Left lung (tissue), 10 donors: ENCODE results near the gene LSM4. TPM values are rescaled to one million over a fixed set of nuclear protein-coding genes. Genes with fewer than 3 reads are reported as not detected.
A peak's percentile ranks its signal among the peaks of the same experiment; 100 is the strongest.

ENCODE experiments used
- ATAC-seq: fragments of 200-7000 bp; cut with Tn5 transposase; one replicate; pipeline ENCODE4 v1.9.1; 2020; ENCODE audit warnings: moderate library complexity
- DNase-seq, 4 donors: peaks; one replicate each; pipeline ENCODE4 v3.0.0-alpha.2; 2013 to 2020
- H3K27ac ChIP-seq, 2 donors: fragments of 200-600 bp; sonication (generic) in 1 of 2; one replicate each; pipeline versions ENCODE4 v1.5.0 to v1.8.0; 2020 to 2021
- H3K27me3 ChIP-seq, 2 donors: fragments of 200-600 bp; sonication (generic) in 1 of 2; one replicate each; pipeline versions ENCODE4 v1.5.0 to v1.8.0; 2020 to 2021
- H3K36me3 ChIP-seq, 2 donors: fragments of 200-600 bp; sonication (generic) in 1 of 2; one replicate each; pipeline versions ENCODE4 v1.5.0 to v1.8.0; 2020 to 2021
- H3K4me1 ChIP-seq, 2 donors: fragments of 200-600 bp; one replicate each; pipeline ENCODE4 v1.8.0; 2021
- H3K4me3 ChIP-seq, 2 donors: fragments of 200-600 bp; sonication (generic) in 1 of 2; one replicate each; pipeline versions ENCODE4 v1.5.0 to v1.8.0; 2020 to 2021; ENCODE audit warnings: mild to moderate bottlenecking in 1 of 2
- H3K9me3 ChIP-seq, 2 donors: fragments of 200-600 bp; sonication (generic) in 1 of 2; one replicate each; pipeline versions ENCODE4 v1.5.0 to v1.8.0; 2020 to 2021
- intact Hi-C, 2 donors: fragments of 100-400 bp; cut with DNase I; formaldehyde crosslinking; loops; one replicate each; pipeline versions ENCODE4 v1.11.2 to v1.14.2; 2022
- polyA plus RNA-seq, 6 donors: library from polyadenylated mRNA; unstranded; fragments of 120-200 nt; gene quantifications; one replicate each; pipeline ENCODE4 v1.2.1, GENCODE V29; 2013; ENCODE audit not compliant: insufficient read length in 6 of 6
- total RNA-seq, 2 donors: library from RNA; stranded (reverse); fragmentation: NEBNext Ultra II Directional; extraction: Animal tissue kit (Norgen Biotek cat#: 25700); gene quantifications; one replicate each; pipeline ENCODE4 v1.2.1, GENCODE V29; 2021
- TF ChIP-seq, protein P1 (sequence below), 2 donors: fragments of 200-600 bp; sonication (generic) in 1 of 2; IDR thresholded peaks; one replicate each; pipeline versions ENCODE4 v1.5.0 to v1.8.0; 2021; ENCODE audit warnings: antibody characterized with exemption in 2 of 2
- donor health status: DM: no; HTN: yes; CAD: no.
- donor health status: DM: no; HTN: no; CAD: no.

The LSM4 gene
- total and polyA plus RNA-seq, 8 donors: 72.7 to 121 (median 84.8) TPM

DNA sequence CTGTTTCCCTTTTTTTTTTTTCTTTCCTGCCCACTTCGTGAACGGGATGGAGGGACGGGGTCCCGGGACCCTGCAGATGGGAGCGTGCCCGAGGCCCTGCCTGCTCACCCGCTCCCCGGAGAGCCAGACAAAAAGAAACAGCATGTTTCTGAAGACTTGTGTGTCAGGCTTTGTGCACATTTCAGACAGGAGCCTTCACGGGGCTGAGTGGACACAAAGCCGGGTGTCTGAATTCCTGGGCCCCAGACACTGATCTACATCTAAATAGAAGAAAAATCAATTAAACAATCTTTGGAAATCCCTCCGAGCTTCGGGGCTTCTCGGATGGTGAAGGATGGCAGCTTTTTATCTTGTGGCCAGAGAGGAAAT, 21.7 kb upstream of the LSM4 start:
- Histone ChIP-seq H3K4me1 (peaks cover 6 to 28% of the 10 kb centered on the region in 2 donors), H3K36me3 (peaks cover 0 to 21% of the 10 kb centered on the region in 2 donors), H3K27me3 (no peaks in the 10 kb centered on the region), H3K9me3 (no peaks in the 10 kb centered on the region), H3K27ac (no peak overlapping the region), H3K4me3 (no peak overlapping the region)
- DNase-seq (no peak), ATAC-seq (no peak)
- intact Hi-C loops: loop anchor here in 1 of 2 donors (10.0 kb wide), 1 partner anchor 60 kb away; no protein-coding TSS in a partner anchor
- TF ChIP-seq, protein P1, sequence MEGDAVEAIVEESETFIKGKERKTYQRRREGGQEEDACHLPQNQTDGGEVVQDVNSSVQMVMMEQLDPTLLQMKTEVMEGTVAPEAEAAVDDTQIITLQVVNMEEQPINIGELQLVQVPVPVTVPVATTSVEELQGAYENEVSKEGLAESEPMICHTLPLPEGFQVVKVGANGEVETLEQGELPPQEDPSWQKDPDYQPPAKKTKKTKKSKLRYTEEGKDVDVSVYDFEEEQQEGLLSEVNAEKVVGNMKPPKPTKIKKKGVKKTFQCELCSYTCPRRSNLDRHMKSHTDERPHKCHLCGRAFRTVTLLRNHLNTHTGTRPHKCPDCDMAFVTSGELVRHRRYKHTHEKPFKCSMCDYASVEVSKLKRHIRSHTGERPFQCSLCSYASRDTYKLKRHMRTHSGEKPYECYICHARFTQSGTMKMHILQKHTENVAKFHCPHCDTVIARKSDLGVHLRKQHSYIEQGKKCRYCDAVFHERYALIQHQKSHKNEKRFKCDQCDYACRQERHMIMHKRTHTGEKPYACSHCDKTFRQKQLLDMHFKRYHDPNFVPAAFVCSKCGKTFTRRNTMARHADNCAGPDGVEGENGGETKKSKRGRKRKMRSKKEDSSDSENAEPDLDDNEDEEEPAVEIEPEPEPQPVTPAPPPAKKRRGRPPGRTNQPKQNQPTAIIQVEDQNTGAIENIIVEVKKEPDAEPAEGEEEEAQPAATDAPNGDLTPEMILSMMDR (IDR thresholded peaks at IDR 0.05): no peak

DNA sequence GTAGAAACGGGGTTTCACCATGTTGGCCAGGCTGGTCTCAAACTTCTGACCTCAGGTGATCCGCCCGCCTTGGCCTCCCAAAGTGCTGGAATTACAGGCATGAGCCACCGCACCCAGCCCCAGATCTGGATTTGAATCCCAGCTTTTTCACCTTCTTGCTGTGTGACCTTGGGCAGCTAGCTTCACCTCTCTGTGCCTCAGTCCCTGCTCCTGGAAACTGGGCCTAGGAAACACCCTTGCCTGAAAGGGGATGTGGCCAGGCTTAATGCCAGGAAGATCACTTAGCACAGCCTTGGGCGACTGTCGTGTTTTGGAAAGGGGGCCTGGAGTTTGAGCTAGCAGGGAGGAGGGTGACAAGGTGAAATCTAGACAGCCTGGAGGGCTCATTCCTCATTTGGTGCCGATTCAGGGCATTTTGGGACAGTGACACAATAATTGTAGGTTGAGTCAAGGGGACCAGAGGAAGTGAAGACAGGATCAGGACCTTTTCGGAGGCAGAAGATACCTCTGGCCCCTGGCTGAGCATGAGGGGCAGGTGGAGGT, 19.3 kb upstream of the LSM4 start:
- intact Hi-C loops: loop anchor here in 1 of 2 donors (10.0 kb wide), 1 partner anchor 63 kb away; no protein-coding TSS in a partner anchor
- H3K4me3 ChIP-seq: no peak overlapping the region
- H3K4me1 ChIP-seq: peaks cover 6 to 29% of the 10 kb centered on the region in 2 donors
- DNase-seq (no peak), ATAC-seq (no peak)
- H3K9me3 ChIP-seq: no peaks in the 10 kb centered on the region
- peaks cover 0 to 21% of the 10 kb centered on the region in 2 donors for H3K36me3 ChIP-seq
- H3K27me3 ChIP-seq: no peaks in the 10 kb centered on the region
- no peak overlapping the region for H3K27ac ChIP-seq
- TF ChIP-seq, protein P1 (IDR thresholded peaks at IDR 0.05): no peak

DNA sequence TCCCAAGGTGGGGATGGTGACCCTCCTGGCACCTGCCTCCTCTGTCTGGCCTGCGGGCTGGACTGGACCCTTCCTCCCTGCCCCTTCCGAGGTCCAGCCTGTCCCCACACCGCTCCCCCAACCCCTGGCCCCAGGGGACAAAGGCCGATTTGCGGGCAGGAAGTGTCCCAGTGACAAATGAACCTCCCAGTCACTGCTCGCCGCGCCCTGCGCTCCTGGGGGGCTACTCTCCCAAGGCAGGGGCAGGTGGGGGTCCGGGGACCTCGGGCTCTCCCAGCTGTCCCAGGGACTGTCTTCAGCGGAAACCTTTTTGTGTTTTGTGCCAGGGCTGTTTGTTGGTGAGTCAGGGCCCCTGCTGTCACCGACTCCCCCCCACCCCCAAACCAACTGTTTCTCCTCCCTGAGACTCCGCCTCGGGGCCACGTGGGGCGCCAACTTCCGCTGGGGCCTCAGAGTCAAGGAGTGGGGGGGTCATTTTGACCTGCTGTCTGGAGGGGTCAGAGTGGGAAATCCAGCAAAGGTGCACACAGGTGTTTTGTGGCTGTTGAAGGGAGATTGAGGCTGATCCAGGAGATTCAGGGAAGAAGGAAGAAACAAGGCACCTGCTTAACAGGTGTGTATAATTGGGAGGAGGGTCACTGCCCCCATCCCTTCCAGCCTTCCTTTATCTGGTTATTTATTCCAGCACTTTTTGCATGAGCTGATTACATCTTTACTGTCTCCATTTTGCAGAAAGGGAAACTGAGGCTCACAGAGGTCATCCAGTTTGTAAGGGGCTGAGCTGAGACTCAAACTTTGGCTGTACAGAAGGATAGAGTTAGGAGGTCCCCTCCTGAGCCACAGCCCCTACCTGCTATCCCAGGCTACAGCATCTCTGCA, 18.4 kb upstream of the LSM4 start:
- intact Hi-C loops: loop anchor here in 1 of 2 donors (10.0 kb wide), 1 partner anchor 64 kb away; no protein-coding TSS in a partner anchor
- Histone ChIP-seq H3K27ac (peak overlapping the region; percentile 60 to 81), H3K9me3 (no peaks in the 10 kb centered on the region), H3K4me1 (peaks cover 6 to 29% of the 10 kb centered on the region in 2 donors), H3K27me3 (no peaks in the 10 kb centered on the region), H3K4me3 (peak overlapping the region; percentile 91 to 96), H3K36me3 (peaks cover 0 to 21% of the 10 kb centered on the region in 2 donors)
- peak in 3 of 4 donors; percentile 44 to 92 (median 74) for DNase-seq
- ATAC-seq: peak; percentile 72
- TF ChIP-seq, protein P1 (IDR thresholded peaks at IDR 0.05): no peak

DNA sequence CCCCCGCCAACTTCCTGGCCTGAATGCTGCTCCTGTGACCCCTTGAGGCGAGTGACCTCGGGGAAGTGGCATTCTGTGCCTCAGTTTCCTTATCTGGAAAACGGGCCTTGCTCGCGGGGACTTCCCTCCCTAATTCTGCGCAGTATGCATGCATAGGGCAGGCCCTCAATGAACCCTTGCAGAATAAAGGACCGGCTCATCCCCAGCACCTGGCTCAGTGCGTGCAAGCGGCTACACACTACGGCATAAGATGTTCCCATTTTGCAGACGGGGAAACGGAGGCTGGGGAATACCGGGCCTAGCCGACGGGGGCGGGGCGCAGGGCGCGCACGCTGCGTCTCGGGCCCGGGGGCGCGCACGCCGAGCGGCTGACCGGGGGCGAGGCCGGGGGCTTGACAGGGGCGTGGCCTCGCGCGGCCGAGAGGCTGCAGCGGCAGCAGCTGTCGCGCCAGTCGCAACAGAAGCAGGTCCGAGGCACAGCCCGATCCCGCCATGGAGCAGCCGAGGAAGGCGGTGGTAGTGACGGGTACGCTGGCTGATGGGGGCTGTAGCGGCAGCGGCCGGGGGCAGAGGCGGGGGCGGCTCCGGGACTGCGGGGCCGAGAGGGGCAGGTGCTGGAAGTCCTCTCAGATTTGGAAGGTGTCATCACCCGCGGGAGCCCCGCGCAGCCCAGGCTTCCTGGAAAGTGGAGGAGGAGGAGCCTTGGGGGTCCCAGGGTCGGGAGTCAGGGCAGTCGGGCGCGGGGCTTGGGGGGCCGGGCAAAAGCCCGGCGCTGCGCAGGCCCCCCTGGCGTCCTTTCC, 17.5 kb upstream of the LSM4 start, which contains the start of gene PGPEP1:
Gene PGPEP1 (plus strand): TSS at position 409 of the 800 bp plus-strand sequence. CDS start 84 bp downstream, at position 493.
- Histone ChIP-seq H3K4me3 (peak within 1 kb of the TSS; percentile 91 to 96), H3K27me3 (no peaks in the 10 kb centered on the region), H3K9me3 (no peaks in the 10 kb centered on the region), H3K36me3 (peaks cover 0 to 20% of the 10 kb centered on the region in 2 donors), H3K27ac (peak within 1 kb of the TSS; percentile 60 to 81), H3K4me1 (peaks cover 6 to 29% of the 10 kb centered on the region in 2 donors)
- DNase-seq: peak in 3 of 4 donors; percentile 75 to 92 (median 77)
- intact Hi-C loops: loop anchor here in 1 of 2 donors (10.0 kb wide), 1 partner anchor 64 kb away; no protein-coding TSS in a partner anchor
- ATAC-seq: peak; percentile 94
- TF ChIP-seq, protein P1 (IDR thresholded peaks at IDR 0.05): no peak
